Muscle of leg (tissue), 11 donors: ENCODE data around the gene FOXJ2. TPM values are rescaled to one million over a fixed set of nuclear protein-coding genes. Genes with fewer than 3 reads are reported as not detected.
"Not testable (repeated sequence)": the region's sequence is repeated elsewhere in the genome, so short reads cannot be mapped to it uniquely, and the experiment has no call there.

Experiments
- DNase-seq: peaks from one replicate; pipeline ENCODE4 v3.0.0; 2013
- H3K27ac ChIP-seq: one replicate; pipeline ENCODE4 v1.5.1; 2013; ENCODE audit warnings: mild to moderate bottlenecking, low read length, control low read depth
- H3K27me3 ChIP-seq: one replicate; pipeline ENCODE4 v1.6.1; 2013; ENCODE audit warnings: low read length; ENCODE audit not compliant: control insufficient read depth, insufficient read depth
- H3K36me3 ChIP-seq: one replicate; pipeline ENCODE4 v1.6.1; 2013; ENCODE audit warnings: low read length; ENCODE audit not compliant: control insufficient read depth, insufficient read depth
- H3K4me1 ChIP-seq: one replicate; pipeline ENCODE4 v1.6.1; 2013; ENCODE audit warnings: low read length; ENCODE audit not compliant: control insufficient read depth, insufficient read depth
- H3K4me3 ChIP-seq: one replicate; pipeline ENCODE4 v1.5.1; 2013; ENCODE audit warnings: low read length, control low read depth
- H3K9me3 ChIP-seq: replicated peaks from 2 replicates; pipeline ENCODE4 v1.6.1; 2013; ENCODE audit warnings: low read depth, low read length; ENCODE audit not compliant: control insufficient read depth
- WGBS: methylation state at CpG from one replicate; pipeline ENCODE4 v1.1.5; 2013; ENCODE audit warnings: missing lambda C conversion rate; ENCODE audit not compliant: insufficient coverage; 5-methylcytosine and 5-hydroxymethylcytosine counted together
- polyA plus RNA-seq, 8 donors: library from polyadenylated mRNA; unstranded; fragments of 120-200 nt; gene quantifications; one replicate each; pipeline versions ENCODE4 v1.2.1 to v1.2.3, GENCODE V29; 2013; ENCODE audit warnings: inconsistent platforms in 1 of 8, low replicate concordance in 1 of 8; ENCODE audit not compliant: insufficient read length in 8 of 8, insufficient read depth in 1 of 8
- total RNA-seq: library from RNA; stranded (reverse); fragments of 120-200 nt; gene quantifications from one replicate; pipeline ENCODE4 v1.2.4, GENCODE V29; 2013

The FOXJ2 gene
- total and polyA plus RNA-seq, 9 donors, result 10.9 to 23.5 (median 19.4) TPM

GRCh38 chr12:7995266-7995963, 37.1 kb upstream of the FOXJ2 start:
- no peaks in the 10 kb centered on the region for H3K4me1 ChIP-seq
- H3K4me3 ChIP-seq, result no peak overlapping the region
- peak overlapping the region; percentile 20 for H3K27ac ChIP-seq
- H3K9me3 ChIP-seq, result peaks cover 5% of the 10 kb centered on the region
- no peaks in the 10 kb centered on the region for H3K36me3 ChIP-seq
- H3K27me3 ChIP-seq, result no peaks in the 10 kb centered on the region
- peak; percentile 91 for DNase-seq
- WGBS, result 32% methylated on average over 7 of the region's 9 CpGs

- H3K27me3 ChIP-seq, H3K9me3 ChIP-seq, DNase-seq, H3K27ac ChIP-seq, H3K4me3 ChIP-seq, H3K36me3 ChIP-seq, H3K4me1 ChIP-seq: not testable (repeated sequence)
- WGBS, result 80% methylated on average over 2 of the region's 3 CpGs
Observed at GRCh38 chr12:8000827-8001226, 31.7 kb upstream of the FOXJ2 start.

- DNase-seq, H3K4me3 ChIP-seq, H3K27ac ChIP-seq, H3K4me1 ChIP-seq, H3K9me3 ChIP-seq, H3K36me3 ChIP-seq, H3K27me3 ChIP-seq: not testable (repeated sequence)
- WGBS, result 88% methylated on average over 1 of the region's 4 CpGs
Observed at GRCh38 chr12:8001496-8001895, 31.0 kb upstream of the FOXJ2 start.

GRCh38 chr12:8004897-8005296, 27.6 kb upstream of the FOXJ2 start:
- not testable (repeated sequence) for H3K9me3 ChIP-seq, H3K27ac ChIP-seq, H3K4me3 ChIP-seq, H3K27me3 ChIP-seq, DNase-seq, H3K4me1 ChIP-seq, H3K36me3 ChIP-seq
- WGBS, result 100% methylated on average over 1 of the region's 4 CpGs

GRCh38 chr12:8011331-8011730, 21.2 kb upstream of the FOXJ2 start:
- Histone ChIP-seq H3K4me1 (no peaks in the 10 kb centered on the region), H3K27ac (no peak overlapping the region), H3K36me3 (no peaks in the 10 kb centered on the region), H3K27me3 (peaks cover 6% of the 10 kb centered on the region), H3K4me3 (no peak overlapping the region), H3K9me3 (no peaks in the 10 kb centered on the region)
- WGBS, result 100% methylated on average over 5 of the region's 7 CpGs
- no peak for DNase-seq

GRCh38 chr12:8012651-8013309, 19.7 kb upstream of the FOXJ2 start:
- H3K36me3 ChIP-seq, result no peaks in the 10 kb centered on the region
- H3K27ac ChIP-seq, result no peak overlapping the region
- no peaks in the 10 kb centered on the region for H3K9me3 ChIP-seq
- H3K27me3 ChIP-seq, result peaks cover 10% of the 10 kb centered on the region
- 40% methylated on average over 1 of the region's 7 CpGs for WGBS
- no peak overlapping the region for H3K4me3 ChIP-seq
- H3K4me1 ChIP-seq, result no peaks in the 10 kb centered on the region
- no peak for DNase-seq

GRCh38 chr12:8014836-8015235, 17.7 kb upstream of the FOXJ2 start:
- no peaks in the 10 kb centered on the region for H3K36me3 ChIP-seq
- H3K4me1 ChIP-seq, result peaks cover 6% of the 10 kb centered on the region
- H3K9me3 ChIP-seq, result no peaks in the 10 kb centered on the region
- H3K27ac ChIP-seq, result no peak overlapping the region
- no peak for DNase-seq
- H3K4me3 ChIP-seq, result no peak overlapping the region
- 50% methylated on average over 14 of the region's 18 CpGs for WGBS
- H3K27me3 ChIP-seq, result peaks cover 26% of the 10 kb centered on the region

GRCh38 chr12:8018213-8018612, 14.3 kb upstream of the FOXJ2 start:
- peaks cover 32% of the 10 kb centered on the region for H3K27me3 ChIP-seq

GRCh38 chr12:8018666-8019581, 13.6 kb upstream of the FOXJ2 start:
- H3K27me3 ChIP-seq, result peaks cover 31% of the 10 kb centered on the region
- H3K9me3 ChIP-seq, result no peaks in the 10 kb centered on the region
- peak overlapping the region; percentile 26 for H3K4me3 ChIP-seq
- H3K4me1 ChIP-seq, result peaks cover 6% of the 10 kb centered on the region
- WGBS, result under 1% methylated on average over 37 of the region's 58 CpGs
- H3K36me3 ChIP-seq, result no peaks in the 10 kb centered on the region
- no peak overlapping the region for H3K27ac ChIP-seq
- no peak for DNase-seq

More at GRCh38 chr12:8018213-8018612, 14.3 kb upstream of the FOXJ2 start:
- H3K9me3 ChIP-seq, H3K4me1 ChIP-seq, H3K4me3 ChIP-seq, H3K36me3 ChIP-seq, DNase-seq, H3K27ac ChIP-seq: not testable (repeated sequence)
- 53% methylated on average over 9 of the region's 16 CpGs for WGBS
